ENCODE measurements around the gene THOC1. TPM values are rescaled to one million over a fixed set of nuclear protein-coding genes. Genes with fewer than 3 reads are reported as not detected.
A peak's percentile ranks its signal among the peaks of the same experiment; 100 is the strongest.

Gene THOC1
- total RNA-seq, 1 experiment from 2014 or later = 34.8 TPM

GRCh38 chr18:183769-184168 is 84.1 kb downstream of the THOC1 start:
- in situ Hi-C loops (cut with HindIII; ENCODE audit: low pct_unique_long_range_greater_than_20kb, low sequenced_read_pairs) = no loop called here
- DNase-seq (ENCODE audit: low read depth, low spot score) = peak; percentile 7

DNA sequence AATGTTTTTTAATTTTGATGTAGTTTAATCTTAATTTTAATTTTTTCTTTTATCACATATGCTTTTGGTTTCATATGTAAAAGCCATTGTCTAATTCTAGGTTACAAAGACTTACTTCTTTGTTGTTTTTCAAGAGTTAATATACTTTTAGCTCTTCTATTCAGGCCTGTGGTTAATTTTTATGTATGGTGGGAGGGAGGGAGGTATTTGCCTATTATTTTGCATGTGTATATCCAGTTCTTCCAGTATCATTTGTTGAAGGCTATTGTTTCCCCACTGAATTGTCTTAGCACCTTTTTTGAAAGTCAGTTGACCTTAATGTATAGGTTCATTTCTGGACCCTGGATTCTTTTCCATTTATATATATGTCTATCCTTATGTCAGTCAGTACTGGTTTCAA is 86.1 kb downstream of the THOC1 start:
- in situ Hi-C loops (cut with HindIII; ENCODE audit: low pct_unique_long_range_greater_than_20kb, low sequenced_read_pairs) = no loop called here
- no peak for DNase-seq (ENCODE audit: low read depth, low spot score)

- in situ Hi-C loops (cut with HindIII; ENCODE audit: low pct_unique_long_range_greater_than_20kb, low sequenced_read_pairs) = no loop called here
- DNase-seq (ENCODE audit: low read depth, low spot score) = no peak
These were observed 88.3 kb downstream of the THOC1 start for GRCh38 chr18:179499-179898.

DNA sequence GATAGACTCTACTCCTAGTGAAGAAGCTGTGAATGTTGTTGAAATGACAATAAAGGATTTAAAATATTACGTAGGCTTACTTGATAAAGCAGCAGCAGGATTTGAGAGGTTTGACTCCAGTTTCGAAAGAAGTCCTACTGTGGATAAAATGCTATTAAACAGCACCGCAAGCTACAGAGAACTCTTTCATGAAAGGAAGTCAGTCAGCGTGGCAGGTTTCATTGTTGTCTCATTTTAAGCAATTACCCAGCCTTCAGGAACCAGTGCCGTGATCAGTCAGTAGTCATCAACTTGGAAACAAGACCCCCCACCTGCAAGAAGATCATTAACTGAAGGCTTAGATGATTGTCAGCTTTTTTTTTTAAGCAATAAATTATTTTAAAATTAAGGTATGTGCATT is 95.5 kb downstream of the THOC1 start:
- in situ Hi-C loops (cut with HindIII; ENCODE audit: low pct_unique_long_range_greater_than_20kb, low sequenced_read_pairs) = no loop called here

More for the DNA sequence above, 95.5 kb downstream of the THOC1 start:
- no peak for DNase-seq (ENCODE audit: low read depth, low spot score)

Other genes starting within 250 kb of the THOC1 start
- gene TUBB8B, start 218.4 kb downstream of the THOC1 start, total RNA-seq (2014; rRNA removed; shearing (Covaris generic)) = 0.29 and 0.69 TPM in 2 replicates
- 16.8 and 18.4 TPM in 2 replicates for gene USP14, start 109.5 kb downstream of the THOC1 start, total RNA-seq (2014; rRNA removed; shearing (Covaris generic))
- gene COLEC12, start 232.7 kb upstream of the THOC1 start, total RNA-seq (2014; rRNA removed; shearing (Covaris generic)) = 1.9 TPM in 2 replicates

All from SK-MEL-5 (cell line).